ENCODE data around the gene BCL11B.
A peak's percentile ranks its signal among the peaks of the same experiment; 100 is the strongest.

BCL11B gene

GRCh38 chr14:99271951-99272631 is at the start of gene BCL11B:
Gene BCL11B, minus strand, starts transcription at chr14:99272197. Its CDS starts 979 bp downstream, at chr14:99271218.
- DNase-seq: peak; percentile 100

- no peak for DNase-seq
Measured at GRCh38 chr14:99321236-99321925, 49.4 kb upstream of the BCL11B start.

GRCh38 chr14:99320621-99321235 is 48.7 kb upstream of the BCL11B start:
- DNase-seq: no peak

- DNase-seq: peak; percentile 96
Measured at GRCh38 chr14:99320105-99320572, 48.1 kb upstream of the BCL11B start.

- DNase-seq: no peak
Measured at GRCh38 chr14:99318959-99319295, 46.9 kb upstream of the BCL11B start.

GRCh38 chr14:99318091-99318958 is 46.3 kb upstream of the BCL11B start:
- no peak for DNase-seq

GRCh38 chr14:99317231-99318090 is 45.5 kb upstream of the BCL11B start:
- DNase-seq: no peak

GRCh38 chr14:99316281-99317163 is 44.5 kb upstream of the BCL11B start:
- no peak for DNase-seq

GRCh38 chr14:99315197-99315596 is 43.2 kb upstream of the BCL11B start:
- no peak for DNase-seq

GRCh38 chr14:99314623-99315022 is 42.6 kb upstream of the BCL11B start:
- DNase-seq: no peak

- DNase-seq: no peak
Measured at GRCh38 chr14:99313234-99313633, 41.2 kb upstream of the BCL11B start.

- DNase-seq: no peak
Measured at GRCh38 chr14:99312106-99312505, 40.1 kb upstream of the BCL11B start.

- no peak for DNase-seq
Measured at GRCh38 chr14:99309220-99309766, 37.3 kb upstream of the BCL11B start.

- DNase-seq: no peak
Measured at GRCh38 chr14:99304208-99304607, 32.2 kb upstream of the BCL11B start.

- DNase-seq: no peak
Measured at GRCh38 chr14:99300190-99300589, 28.2 kb upstream of the BCL11B start.

GRCh38 chr14:99296517-99296916 is 24.5 kb upstream of the BCL11B start:
- no peak for DNase-seq

- DNase-seq: no peak
Measured at GRCh38 chr14:99289394-99290189, 17.6 kb upstream of the BCL11B start.

GRCh38 chr14:99288948-99289347 is 17.0 kb upstream of the BCL11B start:
- DNase-seq: no peak

GRCh38 chr14:99287269-99287942 is 15.4 kb upstream of the BCL11B start:
- DNase-seq: no peak
